GM12878 (cell line): ENCODE measurements around the gene NAALADL2.

Source experiments
- CHD4 ChIP-seq: fragments of 200-600 bp; sonication (generic); IDR thresholded peaks from 2 replicates; pipeline ENCODE4 v1.6.1; 2016; ENCODE audit warnings: mild to moderate bottlenecking
- EZH2 ChIP-seq: IDR thresholded peaks from 2 replicates; pipeline ENCODE4 v1.6.1; 2012; ENCODE audit warnings: low read depth, mild to moderate bottlenecking, control low read depth, inconsistent platforms, low read length, borderline replicate concordance; ENCODE audit not compliant: control insufficient read depth
- HDAC2 ChIP-seq: fragments of 200-600 bp; sonication (generic); IDR thresholded peaks from 2 replicates; pipeline ENCODE4 v1.6.1; 2017
- POLR2AphosphoS2 ChIP-seq: IDR thresholded peaks from 2 replicates; pipeline ENCODE4 v1.6.1; 2011; ENCODE audit warnings: low read depth, mild to moderate bottlenecking, low read length, improper control_type of control experiment, moderate library complexity
- TCF12 ChIP-seq: IDR thresholded peaks from 2 replicates; pipeline ENCODE4 v1.6.1; 2011; ENCODE audit warnings: low read depth, mild to moderate bottlenecking, low read length
- TF ChIP-seq, protein P1 (sequence below), 3 experiments: IDR thresholded peaks in 2 of 3; conservative IDR thresholded peaks in 1 of 3; 2 replicates each; pipeline ENCODE4 v1.5.1; 2011; ENCODE audit warnings: low read depth in 3 of 3, low read length in 3 of 3, mild to moderate bottlenecking in 3 of 3, control low read depth in 2 of 3, moderate library complexity in 2 of 3, inconsistent platforms in 1 of 3, mixed read lengths in 1 of 3; ENCODE audit not compliant: control insufficient read depth in 2 of 3, insufficient read depth in 1 of 3; ENCODE audit errors: extremely low read depth in 1 of 3
- TF ChIP-seq, protein P2 (sequence below): fragments of 450-650 bp; IDR thresholded peaks from 2 replicates; pipeline ENCODE4 v1.6.1; 2014; ENCODE audit warnings: mild to moderate bottlenecking
- TF ChIP-seq, protein P3 (sequence below): IDR thresholded peaks from 2 replicates; pipeline ENCODE4 v1.6.1; 2012; ENCODE audit warnings: low read depth, low read length, improper control_type of control experiment

DNA sequence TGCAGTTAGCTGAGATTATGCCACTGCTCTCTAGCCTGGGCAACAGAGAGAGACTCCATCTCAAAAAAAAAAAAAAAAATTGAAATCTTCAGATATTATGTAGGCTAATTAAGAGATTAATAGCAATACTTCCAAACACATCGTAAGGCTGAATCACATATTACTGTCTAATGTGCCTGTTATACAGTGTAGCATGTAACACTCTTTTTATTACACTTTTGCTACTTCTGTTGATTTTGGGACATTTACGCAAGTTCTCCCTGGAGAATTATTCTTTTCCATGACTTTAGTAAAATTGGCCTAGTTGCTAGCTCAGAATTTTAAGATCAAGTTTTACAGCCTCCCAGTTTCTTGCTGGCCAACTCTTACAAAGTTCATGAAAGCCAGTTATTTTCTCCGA is 605.2 kb downstream of the NAALADL2 start:
- TF ChIP-seq, protein P1, sequence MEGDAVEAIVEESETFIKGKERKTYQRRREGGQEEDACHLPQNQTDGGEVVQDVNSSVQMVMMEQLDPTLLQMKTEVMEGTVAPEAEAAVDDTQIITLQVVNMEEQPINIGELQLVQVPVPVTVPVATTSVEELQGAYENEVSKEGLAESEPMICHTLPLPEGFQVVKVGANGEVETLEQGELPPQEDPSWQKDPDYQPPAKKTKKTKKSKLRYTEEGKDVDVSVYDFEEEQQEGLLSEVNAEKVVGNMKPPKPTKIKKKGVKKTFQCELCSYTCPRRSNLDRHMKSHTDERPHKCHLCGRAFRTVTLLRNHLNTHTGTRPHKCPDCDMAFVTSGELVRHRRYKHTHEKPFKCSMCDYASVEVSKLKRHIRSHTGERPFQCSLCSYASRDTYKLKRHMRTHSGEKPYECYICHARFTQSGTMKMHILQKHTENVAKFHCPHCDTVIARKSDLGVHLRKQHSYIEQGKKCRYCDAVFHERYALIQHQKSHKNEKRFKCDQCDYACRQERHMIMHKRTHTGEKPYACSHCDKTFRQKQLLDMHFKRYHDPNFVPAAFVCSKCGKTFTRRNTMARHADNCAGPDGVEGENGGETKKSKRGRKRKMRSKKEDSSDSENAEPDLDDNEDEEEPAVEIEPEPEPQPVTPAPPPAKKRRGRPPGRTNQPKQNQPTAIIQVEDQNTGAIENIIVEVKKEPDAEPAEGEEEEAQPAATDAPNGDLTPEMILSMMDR (IDR thresholded peaks at IDR 0.05 in 2 of 3, conservative IDR thresholded peaks at IDR 0.05 in 1 of 3; ENCODE audit: control insufficient read depth in 2 of 3, extremely low read depth in 1 of 3, insufficient read depth in 1 of 3, low read depth in 3 of 3, low read length in 3 of 3) = no peak
- no peak for TF ChIP-seq EZH2
- TF ChIP-seq CHD4 = no peak
- TF ChIP-seq POLR2AphosphoS2 = no peak
- TF ChIP-seq, protein P2, sequence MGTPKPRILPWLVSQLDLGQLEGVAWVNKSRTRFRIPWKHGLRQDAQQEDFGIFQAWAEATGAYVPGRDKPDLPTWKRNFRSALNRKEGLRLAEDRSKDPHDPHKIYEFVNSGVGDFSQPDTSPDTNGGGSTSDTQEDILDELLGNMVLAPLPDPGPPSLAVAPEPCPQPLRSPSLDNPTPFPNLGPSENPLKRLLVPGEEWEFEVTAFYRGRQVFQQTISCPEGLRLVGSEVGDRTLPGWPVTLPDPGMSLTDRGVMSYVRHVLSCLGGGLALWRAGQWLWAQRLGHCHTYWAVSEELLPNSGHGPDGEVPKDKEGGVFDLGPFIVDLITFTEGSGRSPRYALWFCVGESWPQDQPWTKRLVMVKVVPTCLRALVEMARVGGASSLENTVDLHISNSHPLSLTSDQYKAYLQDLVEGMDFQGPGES = no peak
- TF ChIP-seq HDAC2 = no peak
- no peak for TF ChIP-seq TCF12
- TF ChIP-seq, protein P3, sequence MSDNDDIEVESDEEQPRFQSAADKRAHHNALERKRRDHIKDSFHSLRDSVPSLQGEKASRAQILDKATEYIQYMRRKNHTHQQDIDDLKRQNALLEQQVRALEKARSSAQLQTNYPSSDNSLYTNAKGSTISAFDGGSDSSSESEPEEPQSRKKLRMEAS = no peak
